Liver (tissue), 9 donors: ENCODE measurements around the gene CXCR6. TPM values are rescaled to one million over a fixed set of nuclear protein-coding genes. Genes with fewer than 3 reads are reported as not detected.

Experiments used
- DNase-seq: peaks from one replicate; pipeline ENCODE4 v3.0.0-alpha.2; 2017; ENCODE audit warnings: low spot score
- H3K27ac ChIP-seq, 2 donors: one replicate each; pipeline ENCODE4 v1.7.0; 2013; ENCODE audit warnings: inconsistent platforms in 2 of 2, low read length in 2 of 2, control low read depth in 1 of 2, low read depth in 1 of 2, mild to moderate bottlenecking in 1 of 2
- H3K27me3 ChIP-seq, 4 donors: one replicate each; pipeline versions ENCODE4 v1.6.1 to v1.7.0; 2013; ENCODE audit warnings: low read length in 3 of 4, inconsistent platforms in 1 of 4, mild to moderate bottlenecking in 1 of 4, moderate library complexity in 1 of 4; ENCODE audit not compliant: control insufficient read depth in 4 of 4, insufficient read depth in 4 of 4
- H3K36me3 ChIP-seq, 4 donors: one replicate each; pipeline versions ENCODE4 v1.6.1 to v1.7.0; 2013; ENCODE audit warnings: low read length in 3 of 4, mild to moderate bottlenecking in 3 of 4, low read depth in 1 of 4, moderate library complexity in 1 of 4; ENCODE audit not compliant: control insufficient read depth in 4 of 4, insufficient read depth in 3 of 4
- H3K4me1 ChIP-seq, 4 donors: one replicate each; pipeline versions ENCODE4 v1.6.1 to v1.7.0; 2013; ENCODE audit warnings: low read length in 3 of 4, mild to moderate bottlenecking in 3 of 4, moderate library complexity in 1 of 4; ENCODE audit not compliant: control insufficient read depth in 4 of 4, insufficient read depth in 4 of 4
- H3K4me3 ChIP-seq, 3 donors: one replicate each; pipeline versions ENCODE4 v1.6.1 to v1.7.0; 2013; ENCODE audit warnings: low read length in 3 of 3, control low read depth in 1 of 3, low read depth in 1 of 3, mild to moderate bottlenecking in 1 of 3
- H3K9ac ChIP-seq, 2 donors: one replicate each; pipeline ENCODE4 v1.7.0; 2013; ENCODE audit warnings: low read length in 2 of 2, mild to moderate bottlenecking in 2 of 2, moderate library complexity in 2 of 2, control low read depth in 1 of 2, low read depth in 1 of 2
- H3K9me3 ChIP-seq, 4 donors: one replicate each; pipeline versions ENCODE4 v1.6.1 to v1.7.0; 2013; ENCODE audit warnings: low read length in 3 of 4; ENCODE audit not compliant: control insufficient read depth in 4 of 4
- ATF3 ChIP-seq: IDR thresholded peaks from 2 replicates; pipeline ENCODE4 v1.6.1; 2016; ENCODE audit warnings: antibody characterized with exemption
- CTCF ChIP-seq: fragments of 150-350 bp; IDR thresholded peaks from 2 replicates; pipeline ENCODE4 v1.5.1; 2017; ENCODE audit warnings: improper control_type of control experiment, low read depth, low read length; ENCODE audit not compliant: missing input control
- EGR1 ChIP-seq, 2 donors: IDR thresholded peaks; 2 replicates each; pipeline ENCODE4 v1.6.1; 2016 to 2018; ENCODE audit warnings: antibody characterized with exemption in 2 of 2, low read depth in 2 of 2
- FOXA1 ChIP-seq: IDR thresholded peaks from 2 replicates; pipeline ENCODE4 v1.6.1; 2016; ENCODE audit warnings: antibody characterized with exemption
- FOXA2 ChIP-seq: IDR thresholded peaks from 2 replicates; pipeline ENCODE4 v1.6.1; 2016; ENCODE audit warnings: antibody characterized with exemption
- GABPA ChIP-seq, 2 donors: IDR thresholded peaks in 1 of 2; conservative IDR thresholded peaks in 1 of 2; 2 replicates each; pipeline ENCODE4 v1.6.1; 2016; ENCODE audit warnings: antibody characterized with exemption in 2 of 2, mild to moderate bottlenecking in 1 of 2, moderate library complexity in 1 of 2
- HNF4A ChIP-seq, 2 donors: conservative IDR thresholded peaks; 2 replicates each; pipeline ENCODE4 v1.6.1; 2016; ENCODE audit warnings: antibody characterized with exemption in 2 of 2, mild to moderate bottlenecking in 2 of 2
- HNF4G ChIP-seq: IDR thresholded peaks from 2 replicates; pipeline ENCODE4 v1.6.1; 2016; ENCODE audit warnings: antibody characterized with exemption
- JUND ChIP-seq, 2 donors: IDR thresholded peaks; 2 replicates each; pipeline ENCODE4 v1.6.1; 2016; ENCODE audit warnings: antibody characterized with exemption in 2 of 2
- MAX ChIP-seq: IDR thresholded peaks from 2 replicates; pipeline ENCODE4 v1.6.1; 2016; ENCODE audit warnings: antibody characterized with exemption
- NR2F2 ChIP-seq: IDR thresholded peaks from 2 replicates; pipeline ENCODE4 v1.6.1; 2016; ENCODE audit warnings: antibody characterized with exemption
- RAD21 ChIP-seq, 2 donors: IDR thresholded peaks; 2 replicates each; pipeline ENCODE4 v1.6.1; 2016; ENCODE audit warnings: antibody characterized with exemption in 2 of 2, mild to moderate bottlenecking in 2 of 2
- REST ChIP-seq: IDR thresholded peaks from 2 replicates; pipeline ENCODE4 v1.6.1; 2016; ENCODE audit warnings: antibody characterized with exemption, mild to moderate bottlenecking
- RXRA ChIP-seq, 2 donors: IDR thresholded peaks; 2 replicates each; pipeline ENCODE4 v1.6.1; 2017 to 2018; ENCODE audit warnings: antibody characterized with exemption in 2 of 2, mild to moderate bottlenecking in 1 of 2
- SP1 ChIP-seq: IDR thresholded peaks from 2 replicates; pipeline ENCODE4 v1.6.1; 2018; ENCODE audit warnings: antibody characterized with exemption, mild to moderate bottlenecking
- TAF1 ChIP-seq: conservative IDR thresholded peaks from 2 replicates; pipeline ENCODE4 v1.6.1; 2016; ENCODE audit warnings: antibody characterized with exemption, mild to moderate bottlenecking
- YY1 ChIP-seq: IDR thresholded peaks from 2 replicates; pipeline ENCODE4 v1.6.1; 2016; ENCODE audit warnings: antibody characterized with exemption, mild to moderate bottlenecking
- WGBS: extraction: QIAGEN DNeasy Blood & Tissue Kit; methylation state at CpG from one replicate; pipeline ENCODE4 v1.1.7; 2013; 5-methylcytosine and 5-hydroxymethylcytosine counted together
- polyA plus RNA-seq, 2 donors: library from polyadenylated mRNA; stranded (reverse) in 1 of 2; unstranded in 1 of 2; fragments of 200-250 nt in 1 of 2; fragments of >200 nt in 1 of 2; fragmentation: Nextera tagmentation in 1 of 2; extraction: Ambion mirVana in 1 of 2; gene quantifications; one replicate each; pipeline versions ENCODE4 v1.2.1 to v1.2.3, GENCODE V29; 2013 to 2015
- total RNA-seq, 2 donors: library from RNA; depleted of rRNA; stranded (reverse); fragments of >200 nt; gene quantifications; one replicate each; pipeline ENCODE4 v1.2.3, GENCODE V29; 2014
- TF ChIP-seq, protein P1 (sequence below): IDR thresholded peaks from 2 replicates; pipeline ENCODE4 v1.6.1; 2016; ENCODE audit warnings: antibody characterized with exemption
- donor health status: healthy.
- donor health status: healthy.
- donor health status: healthy.
- donor health status: healthy.
- donor health status: healthy.

The CXCR6 gene
- total and polyA plus RNA-seq, 4 donors: 0.60 to 2.9 (median 0.96) TPM

DNA sequence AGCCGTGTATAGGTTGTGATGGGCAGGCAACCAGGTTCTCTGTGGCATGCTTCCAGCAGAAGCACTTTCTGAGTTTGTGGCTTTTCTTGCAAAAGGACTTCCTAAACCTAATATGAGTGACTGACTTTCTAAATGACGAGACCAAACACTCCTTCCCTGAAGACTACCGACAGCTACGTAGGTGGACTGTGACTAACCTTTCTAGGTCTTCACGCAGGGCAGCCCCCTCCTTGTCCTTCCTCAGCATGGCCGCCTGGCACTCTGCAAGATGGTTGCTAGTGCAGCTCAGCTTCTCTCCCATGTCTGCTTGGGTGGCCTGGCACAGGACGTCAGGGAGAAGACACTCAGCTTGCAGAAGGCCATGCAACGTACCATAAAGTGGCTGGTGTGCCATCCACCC is 20.9 kb downstream of the CXCR6 start:
- Histone ChIP-seq H3K4me3 (no peak overlapping the region), H3K36me3 (peaks cover 12 to 98% (median 74%) of the 10 kb centered on the region in 4 donors), H3K9me3 (no peaks in the 10 kb centered on the region), H3K27me3 (no peaks in the 10 kb centered on the region), H3K9ac (no peak overlapping the region), H3K4me1 (no peaks in the 10 kb centered on the region), H3K27ac (no peak overlapping the region)
- WGBS: 85% methylated on average over 8 of the region's 8 CpGs
- DNase-seq: no peak
- TF ChIP-seq CTCF: no peak
- no peak for TF ChIP-seq RAD21 (IDR thresholded peaks at IDR 0.05)
- no peak for TF ChIP-seq FOXA2
- no peak for TF ChIP-seq REST
- no peak for TF ChIP-seq MAX
- TF ChIP-seq, protein P1, sequence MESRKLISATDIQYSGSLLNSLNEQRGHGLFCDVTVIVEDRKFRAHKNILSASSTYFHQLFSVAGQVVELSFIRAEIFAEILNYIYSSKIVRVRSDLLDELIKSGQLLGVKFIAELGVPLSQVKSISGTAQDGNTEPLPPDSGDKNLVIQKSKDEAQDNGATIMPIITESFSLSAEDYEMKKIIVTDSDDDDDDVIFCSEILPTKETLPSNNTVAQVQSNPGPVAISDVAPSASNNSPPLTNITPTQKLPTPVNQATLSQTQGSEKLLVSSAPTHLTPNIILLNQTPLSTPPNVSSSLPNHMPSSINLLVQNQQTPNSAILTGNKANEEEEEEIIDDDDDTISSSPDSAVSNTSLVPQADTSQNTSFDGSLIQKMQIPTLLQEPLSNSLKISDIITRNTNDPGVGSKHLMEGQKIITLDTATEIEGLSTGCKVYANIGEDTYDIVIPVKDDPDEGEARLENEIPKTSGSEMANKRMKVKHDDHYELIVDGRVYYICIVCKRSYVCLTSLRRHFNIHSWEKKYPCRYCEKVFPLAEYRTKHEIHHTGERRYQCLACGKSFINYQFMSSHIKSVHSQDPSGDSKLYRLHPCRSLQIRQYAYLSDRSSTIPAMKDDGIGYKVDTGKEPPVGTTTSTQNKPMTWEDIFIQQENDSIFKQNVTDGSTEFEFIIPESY: no peak
- no peak for TF ChIP-seq JUND (IDR thresholded peaks at IDR 0.05)
- TF ChIP-seq TAF1: no peak
- TF ChIP-seq EGR1 (IDR thresholded peaks at IDR 0.05; ENCODE audit: low read depth in 2 of 2): no peak
- TF ChIP-seq YY1: no peak
- no peak for TF ChIP-seq SP1
- TF ChIP-seq ATF3: no peak
- TF ChIP-seq FOXA1: no peak
- TF ChIP-seq GABPA (IDR thresholded peaks at IDR 0.05 in 1 of 2, conservative IDR thresholded peaks at IDR 0.05 in 1 of 2): no peak
- no peak for TF ChIP-seq HNF4G
- TF ChIP-seq RXRA (IDR thresholded peaks at IDR 0.05): no peak
- TF ChIP-seq NR2F2: no peak
- TF ChIP-seq HNF4A (conservative IDR thresholded peaks at IDR 0.05): no peak
